Measurements from ENCODE around the gene TLE5. TPM values are rescaled to one million over a fixed set of nuclear protein-coding genes. Genes with fewer than 3 reads are reported as not detected.

Gene TLE5
- total RNA-seq, 1 donor from 2014 or later = 413 TPM

GRCh38 chr19:3034656-3035541, 27.4 kb downstream of the TLE5 start:
- no peak for TF ChIP-seq CTCF (IDR thresholded peaks at IDR 0.05)
- H3K27ac ChIP-seq = peak overlapping the region; percentile 90
- peak overlapping the region; percentile 67 for H3K4me3 ChIP-seq
- intact Hi-C loops (cut with DNase I) = no loop called here
- no peaks in the 10 kb centered on the region for H3K27me3 ChIP-seq (ENCODE audit: low read depth)
- H3K4me1 ChIP-seq = peaks cover 19% of the 10 kb centered on the region
- no peaks in the 10 kb centered on the region for H3K36me3 ChIP-seq
- DNase-seq = peak; percentile 60
- no peaks in the 10 kb centered on the region for H3K9me3 ChIP-seq
- ATAC-seq = peak; percentile 4 to 9

- TF ChIP-seq CTCF (IDR thresholded peaks at IDR 0.05) = no peak
- DNase-seq (no peak), ATAC-seq (no peak)
- Histone ChIP-seq H3K36me3 (no peaks in the 10 kb centered on the region), H3K27me3 (ENCODE audit: low read depth) (no peaks in the 10 kb centered on the region), H3K4me1 (peaks cover 24% of the 10 kb centered on the region), H3K9me3 (no peaks in the 10 kb centered on the region), H3K27ac (peak overlapping the region; percentile 90), H3K4me3 (no peak overlapping the region)
- intact Hi-C loops (cut with DNase I) = no loop called here
Observed at GRCh38 chr19:3034406-3034655, 28.0 kb downstream of the TLE5 start.

GRCh38 chr19:3033595-3034405, 28.5 kb downstream of the TLE5 start:
- H3K27ac ChIP-seq = no peak overlapping the region
- peaks cover 24% of the 10 kb centered on the region for H3K4me1 ChIP-seq
- H3K9me3 ChIP-seq = no peaks in the 10 kb centered on the region
- TF ChIP-seq CTCF (IDR thresholded peaks at IDR 0.05) = no peak
- no peak for ATAC-seq
- intact Hi-C loops (cut with DNase I) = no loop called here
- no peak overlapping the region for H3K4me3 ChIP-seq
- no peak for DNase-seq
- H3K27me3 ChIP-seq (ENCODE audit: low read depth) = no peaks in the 10 kb centered on the region
- no peaks in the 10 kb centered on the region for H3K36me3 ChIP-seq

- Histone ChIP-seq H3K4me3 (no peak overlapping the region), H3K4me1 (peaks cover 24% of the 10 kb centered on the region), H3K36me3 (no peaks in the 10 kb centered on the region), H3K27me3 (ENCODE audit: low read depth) (peaks cover 4% of the 10 kb centered on the region), H3K9me3 (no peaks in the 10 kb centered on the region), H3K27ac (no peak overlapping the region)
- intact Hi-C loops (cut with DNase I) = no loop called here
- TF ChIP-seq CTCF (IDR thresholded peaks at IDR 0.05) = no peak
- DNase-seq = no peak
- ATAC-seq = no peak
Observed at GRCh38 chr19:3031607-3031867, 30.8 kb downstream of the TLE5 start.

- peak within 1 kb of the TSS; percentile 64 for H3K4me3 ChIP-seq
- DNase-seq (no peak), ATAC-seq (peak in 1 of 2 donors; percentile 14)
- H3K4me1 ChIP-seq = peaks cover 14% of the 10 kb centered on the region
- no peak for TF ChIP-seq CTCF (IDR thresholded peaks at IDR 0.05)
- H3K9me3 ChIP-seq = no peaks in the 10 kb centered on the region
- intact Hi-C loops (cut with DNase I) = no loop called here
- H3K27me3 ChIP-seq (ENCODE audit: low read depth) = peaks cover 4% of the 10 kb centered on the region
- H3K27ac ChIP-seq = peak within 1 kb of the TSS; percentile 56
- no peaks in the 10 kb centered on the region for H3K36me3 ChIP-seq
Observed at GRCh38 chr19:3029065-3029923, 33.0 kb downstream of the TLE5 start, which contains the start of gene TLE2. TLE2 (minus strand) TSS chr19:3029280; CDS start chr19:3028904, 376 bp downstream.
